HCT116 (cell line): ENCODE data around the gene PLEKHG1. TPM values are rescaled to one million over a fixed set of nuclear protein-coding genes. Genes with fewer than 3 reads are reported as not detected.

ENCODE experiments used
- ATAC-seq: fragments of 200-7000 bp; cut with Tn5 transposase; 2 replicates; pipeline ENCODE4 v1.9.1; 2020; ENCODE audit warnings: mild to moderate bottlenecking, moderate library complexity
- BruUV-seq: library from RNA; stranded (reverse); fragments of 400-500 nt; replicated peaks from 2 replicates; lab custom pipeline; 2021; lab: Mats Ljungman, UMichigan
- CTCF ChIA-PET: fragments of 300-600 bp; sonication (Branson Sonifier 250); formaldehyde crosslinking; loops from one replicate; lab custom pipeline; 2021; ENCODE audit warnings: antibody characterized with exemption; lab: Charles Lee
- POLR2A ChIA-PET: fragments of 300-600, 350-600 bp; sonication (Branson Sonifier 250); formaldehyde crosslinking; loops from one replicate; lab custom pipeline; 2021; ENCODE audit warnings: antibody characterized with exemption; lab: Charles Lee
- RAD21 ChIA-PET, 2 experiments: fragments of 300-600 bp; sonication (Branson Sonifier 250); formaldehyde crosslinking; loops; one replicate each; lab custom pipeline; 2023; ENCODE audit warnings: low total read pairs in 2 of 2; ENCODE audit not compliant: uncharacterized antibody in 2 of 2, unreplicated experiment in 2 of 2, low non-redundant PET in 1 of 2; lab: Charles Lee
- DNase-seq: peaks from one replicate; pipeline ENCODE4 v3.0.0-alpha.2; 2010; ENCODE audit warnings: low read depth, low spot score
- H2AFZ ChIP-seq: fragments of 200-600 bp; shearing (Covaris generic), sonication (generic); 2 replicates; pipeline ENCODE4 v1.6.1; 2017; ENCODE audit warnings: low read depth, mixed run types, mixed read lengths, antibody characterized with exemption, low read length; ENCODE audit not compliant: poor library complexity, severe bottlenecking
- H3K27ac ChIP-seq: 2 replicates; pipeline ENCODE4 v1.5.1; 2012; ENCODE audit warnings: low read depth, low read length
- H3K27me3 ChIP-seq: fragments of 200-600 bp; sonication (generic); 2 replicates; pipeline ENCODE4 v1.6.1; 2016; ENCODE audit warnings: mixed run types, low read length, mixed read lengths; ENCODE audit not compliant: insufficient read depth
- H3K36me3 ChIP-seq, 2 experiments: fragments of 200-500 bp in 1 of 2; fragments of 200-600 bp in 1 of 2; sonication (Bioruptor generic) in 1 of 2; sonication (generic) in 1 of 2; 2 replicates each; pipeline versions ENCODE4 v1.5.1 to v1.6.1; 2014 to 2016; ENCODE audit warnings: low read length in 2 of 2, inconsistent platforms in 1 of 2, mixed read lengths in 1 of 2, mixed run types in 1 of 2; ENCODE audit not compliant: insufficient read depth in 2 of 2, control insufficient read depth in 1 of 2
- H3K4me1 ChIP-seq, 2 experiments: fragments of 200-600 bp in 1 of 2; sonication (generic) in 1 of 2; 2 replicates each; pipeline versions ENCODE4 v1.5.1 to v1.6.1; 2012 to 2017; ENCODE audit warnings: low read length in 2 of 2, inconsistent platforms in 1 of 2, mild to moderate bottlenecking in 1 of 2, mixed read lengths in 1 of 2, mixed run types in 1 of 2, moderate library complexity in 1 of 2; ENCODE audit not compliant: insufficient read depth in 2 of 2, control insufficient read depth in 1 of 2
- H3K4me2 ChIP-seq: fragments of 200-600 bp; sonication (generic); 2 replicates; pipeline ENCODE4 v1.6.1; 2017; ENCODE audit warnings: mixed run types, low read length, mixed read lengths
- H3K4me3 ChIP-seq, 2 experiments: fragments of 200-600 bp in 1 of 2; sonication (generic) in 1 of 2; replicated peaks in 1 of 2; 2 replicates each; pipeline ENCODE4 v1.5.1; 2011 to 2016; ENCODE audit warnings: low read length in 2 of 2, control low read depth in 1 of 2, low read depth in 1 of 2, mild to moderate bottlenecking in 1 of 2, mixed read lengths in 1 of 2, mixed run types in 1 of 2
- H3K79me2 ChIP-seq: fragments of 200-600 bp; sonication (generic); 2 replicates; pipeline ENCODE4 v1.6.1; 2017; ENCODE audit warnings: mild to moderate bottlenecking, mixed run types, low read length, moderate library complexity, mixed read lengths; ENCODE audit not compliant: insufficient read depth
- H3K9ac ChIP-seq: fragments of 200-600 bp; sonication (generic); 2 replicates; pipeline ENCODE4 v1.6.1; 2016; ENCODE audit warnings: low read length, mixed read lengths
- H3K9me2 ChIP-seq: fragments of 200-600 bp; sonication (generic), shearing (Covaris generic); 2 replicates; pipeline ENCODE4 v1.6.1; 2017; ENCODE audit warnings: mixed run types, mild to moderate bottlenecking, moderate library complexity; ENCODE audit not compliant: insufficient read depth
- H3K9me3 ChIP-seq, 2 experiments: fragments of 200-500 bp in 1 of 2; fragments of 200-600 bp in 1 of 2; sonication (Bioruptor generic) in 1 of 2; sonication (generic) in 1 of 2; 2 replicates each; pipeline ENCODE4 v1.6.1; 2014 to 2017; ENCODE audit warnings: low read length in 2 of 2, mixed read lengths in 2 of 2, inconsistent platforms in 1 of 2, low read depth in 1 of 2, mild to moderate bottlenecking in 1 of 2, mixed run types in 1 of 2, moderate library complexity in 1 of 2; ENCODE audit not compliant: control insufficient read depth in 1 of 2, insufficient read depth in 1 of 2
- H4K20me1 ChIP-seq: fragments of 200-600 bp; sonication (generic), shearing (Covaris generic); 2 replicates; pipeline ENCODE4 v1.6.1; 2017; ENCODE audit warnings: mixed run types, mild to moderate bottlenecking, moderate library complexity; ENCODE audit not compliant: insufficient read depth
- CBX3 ChIP-seq: IDR thresholded peaks from 2 replicates; pipeline ENCODE4 v1.6.1; 2012; ENCODE audit warnings: low read depth
- CEBPB ChIP-seq: IDR thresholded peaks from 2 replicates; pipeline ENCODE4 v1.6.1; 2012; ENCODE audit warnings: low read depth
- CTCF ChIP-seq, 3 experiments: fragments of 200-600 bp in 1 of 3; sonication (generic) in 1 of 3; IDR thresholded peaks in 2 of 3; conservative IDR thresholded peaks in 1 of 3; 2 replicates each; pipeline ENCODE4 v1.5.1; 2012 to 2017; ENCODE audit warnings: low read depth in 2 of 3, low read length in 2 of 3, antibody characterized with exemption in 1 of 3, borderline replicate concordance in 1 of 3, control low read depth in 1 of 3, mild to moderate bottlenecking in 1 of 3, mixed read lengths in 1 of 3, mixed run types in 1 of 3, moderate library complexity in 1 of 3; ENCODE audit not compliant: insufficient read depth in 1 of 3
- EGR1 ChIP-seq: IDR thresholded peaks from 2 replicates; pipeline ENCODE4 v1.6.1; 2012; ENCODE audit warnings: low read depth
- ELF1 ChIP-seq: IDR thresholded peaks from 2 replicates; pipeline ENCODE4 v1.6.1; 2012; ENCODE audit warnings: low read depth, borderline replicate concordance
- EZH2 ChIP-seq: fragments of 200-600 bp; sonication (generic); IDR thresholded peaks from 2 replicates; pipeline ENCODE4 v1.6.1; 2017; ENCODE audit warnings: antibody characterized with exemption, mixed run types
- POLR2A ChIP-seq: IDR thresholded peaks from 2 replicates; pipeline ENCODE4 v1.7.0; 2011; ENCODE audit warnings: borderline replicate concordance; ENCODE audit not compliant: insufficient read depth, insufficient read length; ENCODE audit errors: extremely low read depth
- POLR2AphosphoS5 ChIP-seq: IDR thresholded peaks from 2 replicates; pipeline ENCODE4 v1.6.1; 2011; ENCODE audit warnings: mild to moderate bottlenecking, low read depth, low read length, moderate library complexity
- REST ChIP-seq: IDR thresholded peaks from 2 replicates; pipeline ENCODE4 v1.6.1; 2012; ENCODE audit warnings: low read depth
- SIN3A ChIP-seq: IDR thresholded peaks from 2 replicates; pipeline ENCODE4 v1.6.1; 2012; ENCODE audit warnings: low read depth
- SP1 ChIP-seq: IDR thresholded peaks from 2 replicates; pipeline ENCODE4 v1.6.1; 2012; ENCODE audit warnings: low read depth
- TCF7L2 ChIP-seq: IDR thresholded peaks from 2 replicates; pipeline ENCODE4 v1.7.0; 2011; ENCODE audit warnings: borderline replicate concordance, inconsistent platforms; ENCODE audit not compliant: insufficient read depth, insufficient read length; ENCODE audit errors: extremely low read depth
- YY1 ChIP-seq: IDR thresholded peaks from 2 replicates; pipeline ENCODE4 v1.6.1; 2011; ENCODE audit warnings: low read length, low read depth, moderate library complexity, mild to moderate bottlenecking; ENCODE audit not compliant: insufficient replicate concordance; ENCODE audit errors: extremely low read depth
- ZFX ChIP-seq: fragments of 450-650 bp; IDR thresholded peaks from 2 replicates; pipeline ENCODE4 v1.6.1; 2017
- ZNF274 ChIP-seq: fragments of 200-500 bp; sonication (Bioruptor generic); IDR thresholded peaks from 2 replicates; pipeline ENCODE4 v1.6.1; 2014; ENCODE audit warnings: mild to moderate bottlenecking, low read depth, low read length, inconsistent platforms
- intact Hi-C: fragments of 100-400 bp; cut with micrococcal nuclease; formaldehyde crosslinking; loops from 2 replicates; pipeline ENCODE4 v1.10.0; 2022
- total RNA-seq: library from RNA; stranded (reverse); gene quantifications from one replicate; pipeline ENCODE4 v1.2.1, GENCODE V29; 2021; ENCODE audit not compliant: unreplicated experiment

The PLEKHG1 gene
- total RNA-seq, 1 experiment from 2014 or later: 10.4 TPM

GRCh38 chr6:150580489-150580888 is 19.2 kb upstream of the PLEKHG1 start:
- ChIA-PET POLR2A (no interaction called here), RAD21 (no interaction called here), CTCF (no interaction called here)
- no peak for ATAC-seq
- Histone ChIP-seq H3K9me2 (no peaks in the 10 kb centered on the region), H3K4me3 (no peak overlapping the region), H3K79me2 (no peaks in the 10 kb centered on the region), H3K4me1 (peaks cover 0 to 6% of the 10 kb centered on the region in 2 experiments; a peak in 1 of 4 replicates), H3K36me3 (no peaks in the 10 kb centered on the region), H4K20me1 (no peaks in the 10 kb centered on the region), H2AFZ (no peak overlapping the region), H3K9me3 (no peaks in the 10 kb centered on the region), H3K4me2 (no peak overlapping the region), H3K27ac (no peak overlapping the region), H3K9ac (no peak overlapping the region), H3K27me3 (no peaks in the 10 kb centered on the region)
- DNase-seq: no peak
- BruUV-seq: no TSS peak
- intact Hi-C loops: no loop called here
- TF ChIP-seq CBX3 (no peak), REST (no peak), ZFX (no peak), SIN3A (no peak), EGR1 (no peak), ZNF274 (no peak), ELF1 (no peak), EZH2 (no peak), TCF7L2 (no peak), CTCF (IDR thresholded peaks at IDR 0.05 in 2 of 3, conservative IDR thresholded peaks at IDR 0.05 in 1 of 3; ENCODE audit: borderline replicate concordance in 1 of 3, insufficient read depth in 1 of 3, low read depth in 2 of 3, low read length in 2 of 3) (no peak), SP1 (no peak), POLR2AphosphoS5 (no peak), YY1 (no peak), CEBPB (no peak), POLR2A (no peak)
